ENCODE data around the gene WFDC10A. TPM values are rescaled to one million over a fixed set of nuclear protein-coding genes. Genes with fewer than 3 reads are reported as not detected.
"Not testable (repeated sequence)": the region's sequence is repeated elsewhere in the genome, so short reads cannot be mapped to it uniquely, and the experiment has no call there.

WFDC10A gene
- total RNA-seq, 1 experiment from 2014 or later: not detected

GRCh38 chr20:45647441-45648050, 18.0 kb downstream of the WFDC10A start:
- DNase-seq (ENCODE audit: low read depth): no peak

DNA sequence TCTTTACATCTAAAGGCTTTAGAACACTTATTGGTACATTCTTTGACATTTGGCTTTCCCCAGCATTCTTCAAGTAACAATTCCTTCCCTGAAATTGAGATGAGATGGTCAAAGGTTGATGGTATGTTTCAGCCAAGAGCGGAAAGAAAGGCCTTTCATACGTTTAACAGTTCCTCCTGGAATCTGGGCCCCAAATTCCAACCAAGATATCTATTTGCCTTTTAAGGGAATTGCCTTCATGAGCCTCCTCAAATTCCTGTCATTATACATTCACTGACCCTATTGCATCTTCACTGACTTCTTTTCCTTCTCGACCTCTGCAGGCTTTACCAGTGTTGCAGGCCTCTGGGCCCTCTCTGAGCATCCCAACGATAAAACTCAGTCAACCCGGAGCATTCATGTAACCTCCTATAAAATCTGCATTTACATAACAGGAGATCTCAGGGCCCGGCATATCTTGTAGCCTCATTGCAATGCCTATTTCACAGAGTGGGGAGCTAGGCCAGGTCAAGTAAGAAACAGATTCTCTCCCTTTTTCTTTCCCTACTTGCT, 19.8 kb downstream of the WFDC10A start:
- no peak for DNase-seq (ENCODE audit: low read depth)

DNA sequence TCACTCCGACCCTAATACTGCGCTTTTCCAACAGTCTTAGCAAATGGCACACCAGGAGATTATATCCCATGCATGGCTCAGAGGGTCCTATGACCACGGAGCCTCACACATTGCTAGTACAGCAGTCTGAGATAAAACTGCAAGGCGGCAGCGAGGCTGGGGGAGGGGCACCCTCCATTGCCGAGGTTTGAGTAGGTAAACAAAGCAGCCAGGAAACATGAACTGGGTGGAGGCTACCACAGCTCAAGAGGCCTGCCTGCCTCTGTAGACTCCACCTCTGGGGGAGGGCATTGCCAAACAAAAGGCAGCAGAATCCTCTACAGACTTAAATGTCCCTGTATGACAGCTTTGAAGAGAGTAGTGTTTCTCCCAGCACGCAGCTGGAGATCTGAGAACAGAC, 22.2 kb downstream of the WFDC10A start:
- DNase-seq (ENCODE audit: low read depth): not testable (repeated sequence)

GRCh38 chr20:45657038-45657437, 27.5 kb downstream of the WFDC10A start:
- not testable (repeated sequence) for DNase-seq (ENCODE audit: low read depth)

- no peak for DNase-seq (ENCODE audit: low read depth)
Observed at GRCh38 chr20:45670139-45670538, 40.6 kb downstream of the WFDC10A start, which contains the start of gene WFDC11. TSS of gene WFDC11 (minus strand) at chr20:45670239. CDS start at chr20:45650600, 19,639 bp downstream.

- DNase-seq (ENCODE audit: low read depth): no peak
Observed at GRCh38 chr20:45672765-45673164, 43.2 kb downstream of the WFDC10A start.

DNA sequence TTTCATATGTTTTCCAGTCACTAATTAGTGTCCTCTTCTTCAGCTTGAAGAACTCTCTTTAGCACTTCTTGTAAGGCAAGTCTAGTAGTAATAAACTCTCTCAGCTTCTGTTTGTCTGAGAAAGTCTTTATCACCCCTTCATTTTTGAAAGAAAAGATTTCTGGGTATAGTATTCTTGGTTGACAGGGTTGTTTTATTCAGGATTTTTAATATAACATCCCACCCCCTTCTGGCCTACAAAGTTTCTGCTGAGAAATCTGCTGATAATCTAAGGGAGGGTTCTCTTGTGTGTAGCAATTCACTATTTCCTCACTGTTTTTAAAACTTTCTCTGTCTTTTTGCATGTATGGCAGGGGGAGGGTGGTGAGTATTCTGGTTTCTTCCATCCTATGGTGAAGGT, 50.1 kb downstream of the WFDC10A start:
- DNase-seq (ENCODE audit: low read depth): no peak

Other genes with a start within 250 kb of the WFDC10A start
- 10.1 and 16.8 TPM in 2 replicates for gene DBNDD2, start 221.4 kb upstream of the WFDC10A start, total RNA-seq (2014; rRNA removed; shearing (Covaris generic))
- gene PIGT, start 213.6 kb upstream of the WFDC10A start, total RNA-seq (2014; rRNA removed; shearing (Covaris generic)): 88.5 and 139 TPM in 2 replicates
- not detected in 2 replicates for gene WFDC2, start 160.0 kb upstream of the WFDC10A start, total RNA-seq (2014; rRNA removed; shearing (Covaris generic))
- not detected in 2 replicates for gene SPINT3, start 114.1 kb upstream of the WFDC10A start, total RNA-seq (2014; rRNA removed; shearing (Covaris generic))
- not detected in 2 replicates for gene WFDC6, start 90.3 kb upstream of the WFDC10A start, total RNA-seq (2014; rRNA removed; shearing (Covaris generic))
- not detected in 2 replicates for gene EPPIN, start 82.3 kb upstream of the WFDC10A start, total RNA-seq (2014; rRNA removed; shearing (Covaris generic))
- gene WFDC8, start 50.5 kb upstream of the WFDC10A start, total RNA-seq (2014; rRNA removed; shearing (Covaris generic)): not detected in 2 replicates
- not detected in 2 replicates for gene WFDC9, start 1.5 kb downstream of the WFDC10A start, total RNA-seq (2014; rRNA removed; shearing (Covaris generic))
- gene WFDC11, start 40.5 kb downstream of the WFDC10A start, total RNA-seq (2014; rRNA removed; shearing (Covaris generic)): not detected in 2 replicates
- gene WFDC13, start 72.3 kb downstream of the WFDC10A start, total RNA-seq (2014; rRNA removed; shearing (Covaris generic)): not detected in 2 replicates
- gene WFDC10B, start 75.3 kb downstream of the WFDC10A start, total RNA-seq (2014; rRNA removed; shearing (Covaris generic)): 0.39 and 0.77 TPM in 2 replicates
- not detected in 2 replicates for gene SPINT4, start 92.6 kb downstream of the WFDC10A start, total RNA-seq (2014; rRNA removed; shearing (Covaris generic))
- 0.31 and 3.1 TPM in 2 replicates for gene WFDC3, start 162.1 kb downstream of the WFDC10A start, total RNA-seq (2014; rRNA removed; shearing (Covaris generic))
- gene DNTTIP1, start 162.2 kb downstream of the WFDC10A start, total RNA-seq (2014; rRNA removed; shearing (Covaris generic)): 63.7 and 101 TPM in 2 replicates
- 287 and 392 TPM in 2 replicates for gene UBE2C, start 182.9 kb downstream of the WFDC10A start, total RNA-seq (2014; rRNA removed; shearing (Covaris generic))
- gene TNNC2, start 197.6 kb downstream of the WFDC10A start, total RNA-seq (2014; rRNA removed; shearing (Covaris generic)): not detected in 2 replicates
- 38.5 and 39.6 TPM in 2 replicates for gene SNX21, start 204.1 kb downstream of the WFDC10A start, total RNA-seq (2014; rRNA removed; shearing (Covaris generic))
- gene ACOT8, start 227.7 kb downstream of the WFDC10A start, total RNA-seq (2014; rRNA removed; shearing (Covaris generic)): 38.3 and 43.1 TPM in 2 replicates
- gene ZSWIM3, start 227.9 kb downstream of the WFDC10A start, total RNA-seq (2014; rRNA removed; shearing (Covaris generic)): 6.0 and 6.1 TPM in 2 replicates

Measured in HT1080 (cell line).